ENCODE results near the gene LYPD6. TPM values are rescaled to one million over a fixed set of nuclear protein-coding genes. Genes with fewer than 3 reads are reported as not detected.

The LYPD6 gene
- total RNA-seq, 4 donors from 2014 or later: 0.46 TPM; not detected in 3

- intact Hi-C loops (cut with DNase I; ENCODE audit: low total_unique reads): no loop called here
- Histone ChIP-seq H3K4me3 (no peak overlapping the region), H3K9me3 (no peaks in the 10 kb centered on the region), H3K27ac (no peak overlapping the region), H3K4me1 (no peaks in the 10 kb centered on the region), H3K27me3 (no peaks in the 10 kb centered on the region), H3K36me3 (no peaks in the 10 kb centered on the region)
- TF ChIP-seq POLR2A (IDR thresholded peaks at IDR 0.05): no peak
- TF ChIP-seq, protein P1, sequence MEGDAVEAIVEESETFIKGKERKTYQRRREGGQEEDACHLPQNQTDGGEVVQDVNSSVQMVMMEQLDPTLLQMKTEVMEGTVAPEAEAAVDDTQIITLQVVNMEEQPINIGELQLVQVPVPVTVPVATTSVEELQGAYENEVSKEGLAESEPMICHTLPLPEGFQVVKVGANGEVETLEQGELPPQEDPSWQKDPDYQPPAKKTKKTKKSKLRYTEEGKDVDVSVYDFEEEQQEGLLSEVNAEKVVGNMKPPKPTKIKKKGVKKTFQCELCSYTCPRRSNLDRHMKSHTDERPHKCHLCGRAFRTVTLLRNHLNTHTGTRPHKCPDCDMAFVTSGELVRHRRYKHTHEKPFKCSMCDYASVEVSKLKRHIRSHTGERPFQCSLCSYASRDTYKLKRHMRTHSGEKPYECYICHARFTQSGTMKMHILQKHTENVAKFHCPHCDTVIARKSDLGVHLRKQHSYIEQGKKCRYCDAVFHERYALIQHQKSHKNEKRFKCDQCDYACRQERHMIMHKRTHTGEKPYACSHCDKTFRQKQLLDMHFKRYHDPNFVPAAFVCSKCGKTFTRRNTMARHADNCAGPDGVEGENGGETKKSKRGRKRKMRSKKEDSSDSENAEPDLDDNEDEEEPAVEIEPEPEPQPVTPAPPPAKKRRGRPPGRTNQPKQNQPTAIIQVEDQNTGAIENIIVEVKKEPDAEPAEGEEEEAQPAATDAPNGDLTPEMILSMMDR (IDR thresholded peaks at IDR 0.05 in 4 of 5, conservative IDR thresholded peaks at IDR 0.05 in 1 of 5): no peak
- no peak for ATAC-seq
- in situ Hi-C loops (cut with MboI; ENCODE audit: low sequenced_read_pairs in 4 of 4): no loop called here
- DNase-seq: no peak
Observed at GRCh38 chr2:149387411-149387810, 57.0 kb downstream of the LYPD6 start.

DNA sequence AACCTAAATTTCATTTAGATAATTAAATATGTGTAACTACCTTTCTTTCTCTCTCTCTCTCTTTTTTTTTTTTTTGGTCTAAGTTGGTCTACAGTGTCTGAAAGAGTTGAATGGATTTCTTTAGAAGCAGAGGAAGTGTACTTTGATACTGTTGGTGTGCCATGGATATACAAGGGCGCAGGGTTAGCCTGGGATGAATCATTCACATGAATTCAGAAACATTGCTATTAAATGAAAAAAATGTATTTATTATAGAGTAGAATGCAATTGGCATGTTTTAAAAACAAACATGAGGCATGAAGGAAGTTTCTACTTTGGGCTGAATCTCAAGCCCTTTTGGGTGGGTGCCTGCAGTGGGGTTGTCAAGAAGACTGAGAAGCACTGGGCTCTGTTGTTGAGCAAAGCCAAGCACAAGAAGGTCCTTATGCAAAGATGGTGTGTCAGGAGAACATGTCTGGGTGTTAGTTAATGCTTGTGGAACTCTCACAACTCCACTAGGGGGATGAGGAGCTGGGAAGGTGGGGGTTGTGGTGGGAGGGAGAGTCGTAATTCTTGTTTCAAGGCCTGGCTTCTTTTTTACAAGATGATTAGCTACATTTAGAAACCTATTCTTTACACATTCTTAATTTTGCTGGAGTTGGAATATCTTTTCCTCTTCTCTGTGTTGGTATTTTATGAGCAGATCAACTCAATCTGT, 57.9 kb downstream of the LYPD6 start:
- Histone ChIP-seq H3K9me3 (no peaks in the 10 kb centered on the region), H3K27me3 (no peaks in the 10 kb centered on the region), H3K27ac (no peak overlapping the region), H3K4me1 (no peaks in the 10 kb centered on the region), H3K4me3 (no peak overlapping the region), H3K36me3 (no peaks in the 10 kb centered on the region)
- in situ Hi-C loops (cut with MboI; ENCODE audit: low sequenced_read_pairs in 4 of 4): no loop called here
- TF ChIP-seq, protein P1 (IDR thresholded peaks at IDR 0.05 in 4 of 5, conservative IDR thresholded peaks at IDR 0.05 in 1 of 5): no peak
- no peak for TF ChIP-seq POLR2A (IDR thresholded peaks at IDR 0.05)
- intact Hi-C loops (cut with DNase I; ENCODE audit: low total_unique reads): no loop called here
- DNase-seq (no peak), ATAC-seq (no peak)

DNA sequence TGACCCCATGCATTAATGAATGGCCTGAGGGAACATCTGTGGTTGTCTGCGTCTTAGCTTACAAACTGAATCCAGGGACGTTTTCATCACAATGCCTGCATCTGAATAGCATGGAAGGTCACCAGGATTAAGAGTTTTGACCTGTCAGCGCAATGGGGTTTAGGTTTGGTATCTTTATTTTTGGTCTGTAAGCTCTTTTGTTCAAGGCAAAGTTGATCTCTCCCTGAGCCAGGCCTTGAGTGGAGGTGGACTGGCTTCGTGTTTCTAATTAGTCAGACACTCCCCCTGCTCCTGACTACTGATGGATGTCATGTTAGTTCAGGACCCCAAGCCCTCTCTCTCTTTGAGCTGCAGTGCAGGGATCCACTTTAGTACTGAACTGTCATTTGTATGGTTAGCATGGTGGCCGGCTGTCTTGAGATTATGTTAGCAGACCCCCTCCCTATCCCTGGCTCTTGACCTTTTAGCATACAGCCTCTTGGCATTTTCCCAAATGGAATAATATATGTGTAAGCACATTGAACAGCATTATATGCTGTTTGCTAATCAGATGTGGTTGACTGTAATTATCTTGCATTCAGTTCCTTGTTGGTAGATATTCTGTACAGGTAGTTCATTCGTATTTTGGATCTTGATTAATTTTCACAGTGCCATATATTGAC, 59.2 kb downstream of the LYPD6 start:
- in situ Hi-C loops (cut with MboI; ENCODE audit: low sequenced_read_pairs in 4 of 4): no loop called here
- H3K9me3 ChIP-seq: no peaks in the 10 kb centered on the region
- no peak overlapping the region for H3K27ac ChIP-seq
- no peaks in the 10 kb centered on the region for H3K4me1 ChIP-seq
- intact Hi-C loops (cut with DNase I; ENCODE audit: low total_unique reads): no loop called here
- ATAC-seq (no peak), DNase-seq (no peak)
- no peaks in the 10 kb centered on the region for H3K36me3 ChIP-seq
- TF ChIP-seq, protein P1 (IDR thresholded peaks at IDR 0.05 in 4 of 5, conservative IDR thresholded peaks at IDR 0.05 in 1 of 5): no peak
- no peak for TF ChIP-seq POLR2A (IDR thresholded peaks at IDR 0.05)
- H3K4me3 ChIP-seq: no peak overlapping the region
- no peaks in the 10 kb centered on the region for H3K27me3 ChIP-seq

- no peak overlapping the region for H3K27ac ChIP-seq
- TF ChIP-seq, protein P1 (IDR thresholded peaks at IDR 0.05 in 4 of 5, conservative IDR thresholded peaks at IDR 0.05 in 1 of 5): no peak
- TF ChIP-seq POLR2A (IDR thresholded peaks at IDR 0.05): no peak
- no peak for DNase-seq
Observed at GRCh38 chr2:149393614-149394013, 63.2 kb downstream of the LYPD6 start.

More at GRCh38 chr2:149393614-149394013, 63.2 kb downstream of the LYPD6 start:
- Histone ChIP-seq H3K36me3 (no peaks in the 10 kb centered on the region), H3K4me3 (no peak overlapping the region), H3K4me1 (no peaks in the 10 kb centered on the region), H3K9me3 (no peaks in the 10 kb centered on the region), H3K27me3 (no peaks in the 10 kb centered on the region)
- intact Hi-C loops (cut with DNase I; ENCODE audit: low total_unique reads) (no loop called here), in situ Hi-C loops (cut with MboI; ENCODE audit: low sequenced_read_pairs in 4 of 4) (no loop called here)
- ATAC-seq: no peak
